ENCODE data around the gene SNRNP48. TPM values are rescaled to one million over a fixed set of nuclear protein-coding genes. Genes with fewer than 3 reads are reported as not detected.

SNRNP48 gene
- total and polyA plus RNA-seq, 2 of the 8 experiments (the other 6 are each of a cell fraction or from before 2014, with no cell fraction given): 7.7 to 21.0 TPM

DNA sequence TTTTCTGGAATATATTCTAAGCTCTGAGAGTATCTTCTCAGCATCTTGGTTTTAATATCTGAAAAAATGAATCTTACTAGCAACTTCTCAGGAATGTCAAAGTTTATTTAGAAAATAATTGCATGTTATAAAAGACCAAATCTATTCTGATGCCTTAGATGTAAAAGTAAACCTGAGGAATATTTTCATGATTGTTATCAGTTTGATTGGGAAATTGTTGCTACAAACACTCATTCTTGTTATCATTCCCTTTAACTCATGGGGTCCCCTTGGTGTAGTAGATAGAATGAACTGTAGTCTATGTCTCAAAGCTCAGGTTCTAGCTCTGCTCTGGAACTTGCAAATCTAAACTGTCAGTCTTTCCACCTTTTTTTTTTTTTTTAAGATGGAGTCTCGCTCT, 50.0 kb downstream of the SNRNP48 start:
- no peaks in the 10 kb centered on the region for H4K20me1 ChIP-seq (replicated peaks in 1 of 2; ENCODE audit: control insufficient read depth in 1 of 2, insufficient read depth in 2 of 2, low read length in 2 of 2)
- H3K27ac ChIP-seq (ENCODE audit: low read depth, low read length): no peak overlapping the region
- H2AK5ac ChIP-seq (ENCODE audit: low read depth, low read length): no peak overlapping the region
- H4K91ac ChIP-seq (replicated peaks; ENCODE audit: insufficient read length, low read length): no peak overlapping the region
- CTCF ChIA-PET (ENCODE audit: partially characterized antibody): interaction anchor here (0.6 to 3.4 kb wide), 5 partner anchors 25 to 194 kb away, joined by 3 to 14 read pairs (median 8); no protein-coding TSS in a partner anchor
- no peak overlapping the region for H3K56ac ChIP-seq (replicated peaks; ENCODE audit: insufficient read length, low read depth, low read length)
- H2BK20ac ChIP-seq (ENCODE audit: low read length): no peak overlapping the region
- H3K9ac ChIP-seq (replicated peaks in 1 of 4; ENCODE audit: extremely low read depth in 1 of 4, low read depth in 3 of 4, low read length in 3 of 4): no peak overlapping the region
- no peak overlapping the region for H3K18ac ChIP-seq (ENCODE audit: extremely low read depth, low read length)
- H3K4me1 ChIP-seq (replicated peaks in 1 of 4; ENCODE audit: control insufficient read depth in 3 of 4, insufficient read depth in 4 of 4, low read length in 3 of 4): no peaks in the 10 kb centered on the region
- FAIRE-seq (no peak), DNase-seq (ENCODE audit: low read depth in 1 of 2, low spot score in 2 of 2) (no peak)
- H3K27me3 ChIP-seq (replicated peaks in 1 of 4; ENCODE audit: control insufficient read depth in 3 of 4, extremely low read depth in 1 of 4, insufficient read depth in 3 of 4, low read length in 3 of 4): peaks cover 0 to 3% (median 0%) of the 10 kb centered on the region in 4 experiments; a peak in 1 of 7 replicates
- no peak overlapping the region for H2BK12ac ChIP-seq (ENCODE audit: low read depth, low read length)
- no peak overlapping the region for H4K5ac ChIP-seq (ENCODE audit: insufficient read length, low read depth, low read length)
- no peak overlapping the region for H3K4me3 ChIP-seq (ENCODE audit: extremely low read depth in 1 of 4, insufficient read depth in 2 of 4, low read depth in 3 of 4, low read length in 4 of 4)
- H3K9me3 ChIP-seq (ENCODE audit: insufficient read depth in 2 of 2, low read depth in 1 of 2, low read length in 1 of 2): peaks cover 0 to 4% of the 10 kb centered on the region in 2 experiments; a peak in 1 of 4 replicates
- H2BK5ac ChIP-seq (ENCODE audit: low read depth, low read length): no peak overlapping the region
- H3K4ac ChIP-seq (replicated peaks; ENCODE audit: insufficient read length, low read depth, low read length): no peak overlapping the region
- no peak overlapping the region for H4K8ac ChIP-seq (ENCODE audit: extremely low read depth, insufficient read depth, low read length)
- no peaks in the 10 kb centered on the region for H3K36me3 ChIP-seq (ENCODE audit: control insufficient read depth in 2 of 4, insufficient read depth in 4 of 4, low read length in 3 of 4)
- no peak overlapping the region for H2BK15ac ChIP-seq (ENCODE audit: low read length)
- no peaks in the 10 kb centered on the region for H3K79me1 ChIP-seq (ENCODE audit: low read depth, low read length)
- H3K23ac ChIP-seq (ENCODE audit: insufficient read length): no peak overlapping the region
- H3K4me2 ChIP-seq (ENCODE audit: insufficient read depth in 1 of 2, low read depth in 2 of 2, low read length in 2 of 2): no peak overlapping the region
- no peak for TF ChIP-seq KDM1A (IDR thresholded peaks at IDR 0.05; ENCODE audit: borderline replicate concordance, low read length)
- H2BK120ac ChIP-seq (replicated peaks; ENCODE audit: low read depth, low read length): no peak overlapping the region
- H3K14ac ChIP-seq (ENCODE audit: insufficient read length): no peak overlapping the region
- no peaks in the 10 kb centered on the region for H3K79me2 ChIP-seq (ENCODE audit: control insufficient read depth in 1 of 2, insufficient read depth in 2 of 2, low read length in 2 of 2)
- H2AFZ ChIP-seq (ENCODE audit: low read length): no peak overlapping the region
- POLR2A ChIA-PET (ENCODE audit: partially characterized antibody): no interaction called here
- WGBS, 2 experiments (ENCODE audit: extremely low coverage in 1 of 2, insufficient coverage in 1 of 2, insufficient read length in 1 of 2, insufficient replicate concordance in 2 of 2, low coverage in 1 of 2, low lambda C conversion rate in 2 of 2, missing lambda C conversion rate in 1 of 2): no CpG with 5 or more reads among the region's 1 CpG
- no peaks in the 10 kb centered on the region for H3K23me2 ChIP-seq (ENCODE audit: low read depth, low read length)

Measured in H1 (cell line).